ENCODE measurements around the gene PKN2.
"Not testable (repeated sequence)": the region's sequence is repeated elsewhere in the genome, so short reads cannot be mapped to it uniquely, and the experiment has no call there.

The PKN2 gene

DNA sequence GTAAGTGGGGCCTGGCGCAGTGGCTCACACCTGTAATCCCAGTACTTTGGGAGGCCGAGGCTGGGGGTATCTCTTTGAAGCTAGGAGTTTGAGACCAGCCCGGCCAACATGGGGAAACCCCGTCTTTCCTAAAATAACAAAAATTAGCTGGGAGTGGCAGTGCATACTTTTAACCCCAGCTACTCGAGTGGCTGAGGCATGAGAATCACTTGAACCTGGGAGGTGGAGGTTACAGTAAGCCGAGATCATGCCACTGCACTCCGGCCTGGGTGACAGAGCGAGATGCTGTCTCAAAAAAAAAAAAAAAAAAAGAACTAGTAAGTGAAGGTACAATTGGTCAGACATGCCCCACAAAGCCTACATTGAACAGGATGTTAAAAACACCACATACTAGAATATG is 196.6 kb downstream of the PKN2 start:
- DNase-seq (ENCODE audit: low read depth): not testable (repeated sequence)

DNA sequence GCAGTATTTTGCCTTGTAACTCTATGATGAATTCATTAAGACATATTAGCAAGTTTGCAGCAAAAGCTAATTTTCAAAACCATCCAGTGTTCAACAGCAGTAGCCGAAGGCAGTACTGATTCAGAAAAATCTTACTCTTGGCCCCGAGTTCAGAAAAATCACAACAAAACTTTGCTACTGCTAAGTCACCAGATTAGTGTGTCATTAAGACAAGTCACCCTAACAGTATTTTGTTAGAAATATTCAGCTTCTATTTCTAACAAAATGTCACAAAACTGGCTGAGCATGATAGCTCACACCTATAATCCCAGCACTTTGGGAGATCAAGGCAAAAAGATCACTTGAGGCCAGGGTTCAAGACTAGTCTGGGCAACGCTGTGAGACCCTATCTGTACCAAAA is 199.1 kb downstream of the PKN2 start:
- DNase-seq (ENCODE audit: low read depth): no peak

Data from T-helper 22 cell (primary cell).